ENCODE data around the gene TUG1.

TUG1 gene

GRCh38 chr22:30998329-30998728 lies 29.3 kb downstream of the TUG1 start:
- DNase-seq (ENCODE audit: low spot score), result no peak

GRCh38 chr22:31001124-31001770 lies 32.2 kb downstream of the TUG1 start:
- DNase-seq (ENCODE audit: low spot score), result no peak

GRCh38 chr22:31005535-31005934 lies 36.5 kb downstream of the TUG1 start:
- no peak for DNase-seq (ENCODE audit: low spot score)

GRCh38 chr22:31019191-31019930 lies 50.3 kb downstream of the TUG1 start:
- DNase-seq (ENCODE audit: low spot score), result no peak

GRCh38 chr22:31020334-31020733 lies 51.3 kb downstream of the TUG1 start:
- no peak for DNase-seq (ENCODE audit: low spot score)

- no peak for DNase-seq (ENCODE audit: low spot score)
These were observed 53.5 kb downstream of the TUG1 start for GRCh38 chr22:31022516-31022915.

Small RNA genes within 50 kb of the gene (small RNA-seq; reads per million reads assigned to genes)
- 0 reads per million in 2 experiments for gene RF01892

Measured in SK-N-DZ (cell line).